ENCODE results near the gene CCDC92B.

GRCh38 chr17:2718150-2718938, 31.1 kb downstream of the CCDC92B start:
- TF ChIP-seq CTCF (conservative IDR thresholded peaks at IDR 0.05; ENCODE audit: low read depth, low read length) (no peak), EZH2 (IDR thresholded peaks at IDR 0.05; ENCODE audit: borderline replicate concordance, low read depth, low read length, poor library complexity, severe bottlenecking) (no peak)
